Kidney tubule cell (primary cell): ENCODE measurements around the gene HEXD.
"Not testable (repeated sequence)": the region's sequence is repeated elsewhere in the genome, so short reads cannot be mapped to it uniquely, and the experiment has no call there.

Source experiments
- DNase-seq: peaks from one replicate; pipeline ENCODE4 v3.0.0-alpha.2; 2018; ENCODE audit warnings: low spot score

The HEXD gene

GRCh38 chr17:82396601-82397435 lies 21.3 kb upstream of the HEXD start:
- DNase-seq: no peak

GRCh38 chr17:82397449-82398335 lies 20.5 kb upstream of the HEXD start:
- DNase-seq: no peak

- no peak for DNase-seq
Observed at GRCh38 chr17:82399041-82399441, 19.1 kb upstream of the HEXD start.

GRCh38 chr17:82399601-82400101 lies 18.5 kb upstream of the HEXD start:
- no peak for DNase-seq

- DNase-seq: no peak
Observed at GRCh38 chr17:82400206-82400605, 17.9 kb upstream of the HEXD start.

GRCh38 chr17:82400830-82401229 lies 17.3 kb upstream of the HEXD start:
- no peak for DNase-seq

GRCh38 chr17:82402865-82403264 lies 15.3 kb upstream of the HEXD start:
- DNase-seq: peak; percentile 65

GRCh38 chr17:82403662-82404660 lies 14.2 kb upstream of the HEXD start:
- no peak for DNase-seq

- no peak for DNase-seq
Observed at GRCh38 chr17:82405051-82405450, 13.1 kb upstream of the HEXD start.

- no peak for DNase-seq
Observed at GRCh38 chr17:82406131-82406671, 11.9 kb upstream of the HEXD start.

- DNase-seq: peak; percentile 21
Observed at GRCh38 chr17:82407255-82407654, 10.9 kb upstream of the HEXD start.

GRCh38 chr17:82408288-82408937 lies 9.7 kb upstream of the HEXD start:
- no peak for DNase-seq

GRCh38 chr17:82408938-82409318 lies 9.2 kb upstream of the HEXD start:
- no peak for DNase-seq

- no peak for DNase-seq
Observed at GRCh38 chr17:82410014-82410716, 8.0 kb upstream of the HEXD start.

GRCh38 chr17:82411396-82412053 lies 6.6 kb upstream of the HEXD start:
- no peak for DNase-seq

GRCh38 chr17:82412081-82412480 lies 6.1 kb upstream of the HEXD start:
- DNase-seq: not testable (repeated sequence)

GRCh38 chr17:82412535-82413520 lies 5.3 kb upstream of the HEXD start:
- DNase-seq: no peak

- peak; percentile 63 for DNase-seq
Observed at GRCh38 chr17:82414548-82415281, 3.4 kb upstream of the HEXD start.
